GM21515 (cell line): ENCODE measurements around the gene IL1RAPL1.

Source experiments
- ATAC-seq: cut with Tn5 transposase; IDR thresholded peaks from one replicate; pipeline ENCODE4 v1.9.1; 2021; ENCODE audit not compliant: unreplicated experiment

IL1RAPL1 gene

DNA sequence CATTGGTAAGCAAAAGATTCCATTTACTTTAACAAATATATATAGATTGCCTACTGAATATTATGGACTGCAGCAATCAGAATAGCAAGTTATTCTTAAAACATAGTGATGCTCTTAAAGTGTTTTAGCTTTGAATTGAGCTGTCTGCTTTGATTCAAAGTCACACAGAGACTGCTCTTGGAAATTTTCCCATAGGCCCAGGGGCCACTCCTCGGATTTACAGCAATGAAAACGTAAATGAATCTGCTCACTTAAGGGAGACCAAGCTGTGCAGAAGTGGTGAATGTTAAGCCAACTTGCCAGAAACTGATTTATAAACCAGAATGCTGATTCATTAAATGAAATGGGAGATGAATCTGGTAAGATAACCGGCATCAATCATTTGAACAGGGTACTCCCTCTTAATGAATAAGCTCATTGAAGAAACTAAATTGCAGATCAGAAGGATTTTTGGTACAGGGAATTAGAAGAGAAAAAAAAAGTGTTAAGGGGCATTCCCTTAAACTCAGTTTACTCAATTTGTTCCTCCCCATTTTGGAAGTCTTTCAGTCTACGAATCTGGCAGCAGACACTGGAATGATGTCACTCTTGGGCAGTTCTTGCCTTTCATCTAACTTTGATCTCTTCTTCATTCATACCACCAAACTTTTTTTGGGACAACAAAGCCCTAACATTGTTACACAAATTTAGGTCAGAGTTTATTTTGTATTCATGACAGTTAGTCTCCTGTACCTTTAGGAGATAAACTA is 1264.8 kb downstream of the IL1RAPL1 start:
- no peak for ATAC-seq

DNA sequence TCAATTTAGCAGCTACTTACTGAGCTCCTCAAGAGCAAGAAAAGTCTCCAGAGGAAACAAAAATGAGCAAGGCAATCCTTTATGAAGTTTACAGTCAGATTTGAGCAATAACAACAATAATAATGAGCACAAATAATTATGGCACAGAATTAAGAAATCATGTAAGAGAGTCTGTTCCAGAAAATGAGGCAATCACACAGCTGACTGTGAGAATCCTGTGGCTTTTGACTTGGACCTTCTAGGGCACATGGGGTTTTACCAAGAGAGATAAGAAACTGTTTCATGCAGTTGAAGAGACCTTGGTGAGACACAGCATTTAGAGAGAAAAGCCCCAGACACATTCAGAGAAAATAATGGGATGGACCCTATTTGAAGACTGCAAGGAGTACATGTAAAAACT is 1265.5 kb downstream of the IL1RAPL1 start:
- ATAC-seq = no peak

DNA sequence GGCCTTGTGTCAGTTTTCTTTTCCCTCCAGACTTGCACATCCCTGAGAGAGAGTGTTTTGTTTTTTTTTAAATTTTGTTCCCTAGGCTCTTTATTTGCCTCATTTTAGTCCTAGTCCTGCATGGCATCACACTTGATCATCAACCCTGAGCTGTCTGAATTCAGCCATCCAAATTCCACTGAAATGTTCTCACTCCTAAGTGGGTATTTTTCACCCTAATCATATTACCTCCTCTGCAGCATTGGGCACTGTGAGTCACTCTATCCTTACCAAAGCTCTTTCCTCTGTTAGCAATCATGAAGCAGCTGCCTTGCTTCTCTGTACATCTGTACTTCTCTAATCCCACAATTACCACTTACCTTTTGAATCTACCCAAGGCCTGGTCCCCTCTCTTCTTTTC is 1271.5 kb downstream of the IL1RAPL1 start:
- ATAC-seq = no peak

GRCh38 chrX:29862126-29862677 is 1275.0 kb downstream of the IL1RAPL1 start:
- ATAC-seq = no peak

- no peak for ATAC-seq
Measured at GRCh38 chrX:29867971-29868370, 1280.7 kb downstream of the IL1RAPL1 start.

DNA sequence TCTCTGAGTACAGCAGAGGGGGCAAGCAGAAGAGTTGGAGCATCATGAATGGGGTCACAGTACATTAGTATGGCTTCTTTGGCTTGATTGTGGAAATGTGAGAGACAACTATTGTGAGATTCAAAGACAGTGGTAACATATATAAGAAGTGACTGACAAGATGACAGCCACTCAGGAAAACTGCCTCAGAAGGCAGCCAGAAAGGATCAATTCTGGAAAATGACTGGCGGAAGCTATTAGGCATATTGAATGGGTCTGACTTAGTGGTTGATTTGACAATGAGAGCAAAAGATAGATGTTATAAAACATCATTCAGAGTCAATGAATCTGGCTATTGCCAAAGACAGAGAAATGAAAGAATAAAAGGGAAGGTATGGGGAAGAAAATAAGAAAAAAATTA is 1282.6 kb downstream of the IL1RAPL1 start:
- ATAC-seq = no peak

DNA sequence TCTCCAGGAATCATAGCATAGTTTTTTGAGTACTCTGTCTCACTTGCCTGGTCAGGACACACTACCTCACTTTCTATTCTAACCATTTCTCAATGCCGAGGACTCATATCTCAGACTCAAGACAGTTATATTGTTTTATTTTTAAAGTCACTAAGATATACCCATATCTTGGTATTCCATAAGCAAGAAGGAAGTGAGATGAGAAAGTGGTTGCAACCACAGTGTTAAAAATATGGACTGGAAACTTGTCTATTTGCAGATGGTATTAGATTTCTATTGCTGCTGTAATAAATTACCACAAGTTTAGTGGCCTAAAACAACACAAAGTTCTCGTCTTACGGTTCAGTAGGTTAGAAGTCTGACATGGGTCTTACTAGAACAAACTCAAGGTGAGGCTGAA is 1283.4 kb downstream of the IL1RAPL1 start:
- no peak for ATAC-seq

- ATAC-seq = no peak
Measured at GRCh38 chrX:29872831-29873230, 1285.6 kb downstream of the IL1RAPL1 start.

- no peak for ATAC-seq
Measured at GRCh38 chrX:29876733-29877132, 1289.5 kb downstream of the IL1RAPL1 start.

DNA sequence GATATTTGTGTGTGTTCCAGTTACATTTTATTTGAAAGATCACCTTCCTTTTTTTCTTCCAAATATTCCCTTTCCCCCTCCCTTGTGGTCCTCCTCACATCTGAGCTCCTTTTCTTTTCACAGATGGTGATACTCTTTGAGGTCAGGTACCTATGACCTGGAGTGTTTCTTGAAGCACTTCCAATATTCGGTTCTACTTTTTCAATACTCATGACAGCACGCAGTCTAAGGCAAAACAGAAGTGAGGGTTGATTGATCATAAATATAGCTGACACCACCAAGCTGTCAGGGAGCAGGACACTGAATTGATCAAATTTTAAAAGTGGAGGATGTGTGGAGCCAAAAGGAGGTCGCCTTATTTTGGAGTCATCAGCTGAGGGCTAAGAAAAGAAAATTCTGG is 1293.7 kb downstream of the IL1RAPL1 start:
- ATAC-seq = no peak

- ATAC-seq = no peak
Measured at GRCh38 chrX:29890004-29890403, 1302.8 kb downstream of the IL1RAPL1 start.

DNA sequence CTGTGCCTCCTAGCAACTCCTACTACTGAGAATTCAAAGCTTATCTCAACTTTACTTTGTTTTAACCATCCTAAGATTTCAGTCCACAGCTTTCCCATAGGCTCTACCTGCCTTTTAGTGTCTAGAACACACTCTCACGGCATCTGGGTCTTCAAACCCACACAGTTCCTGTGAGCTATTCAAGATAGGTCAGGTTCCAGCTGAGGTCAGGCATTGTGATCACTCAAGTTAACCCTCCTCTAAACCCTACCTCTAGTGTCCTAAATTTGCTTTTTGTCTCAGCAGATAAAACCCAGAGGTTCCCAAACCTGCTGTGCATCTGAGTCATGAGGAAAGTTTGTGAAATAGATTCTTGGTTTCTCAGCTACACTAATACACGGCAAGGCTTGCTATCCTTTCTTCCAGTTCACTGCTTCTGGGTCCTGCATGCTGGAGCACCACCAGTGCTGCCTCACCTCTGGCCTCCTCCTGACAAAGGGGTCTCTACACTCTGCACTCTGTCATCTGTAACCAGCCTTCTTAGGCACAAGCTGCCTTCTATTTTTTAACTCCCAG is 1303.5 kb downstream of the IL1RAPL1 start:
- no peak for ATAC-seq

DNA sequence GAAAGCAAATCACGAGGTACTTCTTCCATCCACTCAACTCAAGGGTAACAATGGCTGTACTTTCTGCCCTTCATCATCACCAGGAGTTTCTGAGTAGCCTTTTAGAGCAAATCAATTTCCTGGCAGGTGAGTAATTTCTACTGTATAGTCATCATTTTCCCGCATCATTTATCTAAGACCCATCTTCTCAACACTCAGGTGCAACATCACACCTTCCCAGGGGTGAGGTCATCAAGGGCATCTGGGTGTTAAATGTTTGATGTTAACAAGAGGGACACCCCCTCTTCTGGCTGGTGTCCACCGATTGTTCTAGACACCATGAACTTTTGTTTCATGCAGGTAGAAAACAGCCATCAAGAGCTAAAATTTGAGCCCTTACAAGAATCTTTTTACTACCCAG is 1314.8 kb downstream of the IL1RAPL1 start:
- no peak for ATAC-seq

DNA sequence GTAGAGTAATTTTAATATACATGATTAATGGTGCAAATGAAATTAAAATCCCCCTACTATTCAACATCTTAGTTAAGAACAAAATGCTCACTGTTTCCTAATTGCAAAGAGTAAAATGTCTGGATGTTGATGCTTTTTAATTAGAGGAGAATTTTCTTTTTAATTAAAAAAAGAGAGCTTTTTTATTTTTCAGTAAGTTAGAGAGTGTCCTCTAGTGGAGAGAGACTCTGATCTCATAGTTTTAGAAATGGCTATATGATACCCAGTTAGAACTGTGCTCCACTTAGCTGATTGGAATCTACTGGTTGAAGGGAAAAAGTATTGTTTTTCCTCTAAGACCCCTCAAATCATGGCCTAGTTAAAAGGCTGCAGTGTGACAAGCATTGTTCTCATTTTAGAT is 1316.1 kb downstream of the IL1RAPL1 start:
- no peak for ATAC-seq

- ATAC-seq = no peak
Measured at GRCh38 chrX:29911673-29912072, 1324.4 kb downstream of the IL1RAPL1 start.

DNA sequence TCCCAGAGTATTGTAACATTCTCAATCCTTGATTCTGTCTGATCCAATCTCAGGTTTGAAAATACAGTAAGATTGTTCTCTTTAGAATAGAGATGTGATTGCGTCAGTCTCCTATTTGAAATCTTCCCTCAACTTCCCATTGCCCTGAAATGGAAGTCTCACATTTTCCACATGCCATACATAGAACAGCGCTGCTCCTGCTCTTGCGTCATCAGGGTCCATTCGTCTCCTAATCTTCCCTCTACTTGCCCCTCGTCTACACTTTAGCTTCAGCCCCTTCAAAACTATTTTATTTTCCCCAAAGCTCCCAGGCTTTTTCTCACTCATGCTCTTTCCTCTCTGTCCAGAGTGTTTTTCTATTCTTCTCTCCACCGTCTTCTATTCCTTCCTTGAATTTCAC is 1326.4 kb downstream of the IL1RAPL1 start:
- ATAC-seq = no peak

DNA sequence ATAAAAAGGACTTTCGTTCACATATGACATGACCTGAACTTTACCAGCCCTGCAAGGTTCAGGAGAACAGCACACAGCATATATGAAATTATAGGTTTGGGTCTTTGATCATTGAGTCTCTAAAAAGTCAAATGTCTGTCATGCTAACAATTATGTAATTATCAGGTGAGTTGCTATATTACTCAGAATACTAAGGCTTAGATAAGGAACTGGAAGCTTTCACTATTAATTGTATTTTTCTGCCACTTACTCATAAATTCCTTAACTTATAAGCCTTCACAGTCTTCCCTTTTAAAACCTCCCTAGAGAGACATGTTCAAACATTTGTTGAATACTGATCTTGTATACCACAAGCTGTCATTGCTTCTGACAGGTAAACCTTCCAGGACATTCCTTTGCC is 1335.4 kb downstream of the IL1RAPL1 start:
- no peak for ATAC-seq

GRCh38 chrX:29926056-29926455 is 1338.8 kb downstream of the IL1RAPL1 start:
- ATAC-seq = no peak

DNA sequence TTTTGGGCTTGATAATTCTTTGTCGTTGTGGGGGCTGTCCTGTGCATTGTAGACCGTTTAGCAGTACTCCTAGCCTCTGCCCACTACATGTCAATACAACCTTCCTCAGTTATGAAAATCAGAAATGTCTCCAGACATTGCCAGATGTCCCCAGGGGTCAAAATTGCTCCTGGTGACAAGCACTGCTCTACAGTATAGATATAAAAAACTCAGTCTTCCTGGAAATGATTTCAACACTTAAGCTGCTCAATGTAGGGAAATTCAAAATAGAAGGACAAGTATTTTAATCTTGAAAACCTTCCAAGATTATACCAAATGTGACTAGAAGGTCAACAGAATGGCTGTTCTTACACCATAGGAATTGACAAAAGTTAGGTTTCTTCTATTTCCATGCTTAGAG is 1339.4 kb downstream of the IL1RAPL1 start:
- no peak for ATAC-seq

- ATAC-seq = no peak
Measured at GRCh38 chrX:29935455-29935854, 1348.2 kb downstream of the IL1RAPL1 start.

- ATAC-seq = no peak
Measured at GRCh38 chrX:29940750-29941149, 1353.5 kb downstream of the IL1RAPL1 start.

- ATAC-seq = no peak
Measured at GRCh38 chrX:29941287-29941686, 1354.0 kb downstream of the IL1RAPL1 start.

- ATAC-seq = no peak
Measured at GRCh38 chrX:29947225-29947624, 1360.0 kb downstream of the IL1RAPL1 start.
